SK-N-MC (cell line): ENCODE results near the gene MND1.

Experiments
- EZH2 ChIP-seq: fragments of 200-600 bp; sonication (generic); IDR thresholded peaks from one replicate; pipeline ENCODE4 v1.6.1; 2017; ENCODE audit warnings: antibody characterized with exemption
- POLR2AphosphoS5 ChIP-seq: IDR thresholded peaks from 2 replicates; pipeline ENCODE4 v1.6.1; 2012; ENCODE audit warnings: mild to moderate bottlenecking, low read depth, low read length, borderline replicate concordance

DNA sequence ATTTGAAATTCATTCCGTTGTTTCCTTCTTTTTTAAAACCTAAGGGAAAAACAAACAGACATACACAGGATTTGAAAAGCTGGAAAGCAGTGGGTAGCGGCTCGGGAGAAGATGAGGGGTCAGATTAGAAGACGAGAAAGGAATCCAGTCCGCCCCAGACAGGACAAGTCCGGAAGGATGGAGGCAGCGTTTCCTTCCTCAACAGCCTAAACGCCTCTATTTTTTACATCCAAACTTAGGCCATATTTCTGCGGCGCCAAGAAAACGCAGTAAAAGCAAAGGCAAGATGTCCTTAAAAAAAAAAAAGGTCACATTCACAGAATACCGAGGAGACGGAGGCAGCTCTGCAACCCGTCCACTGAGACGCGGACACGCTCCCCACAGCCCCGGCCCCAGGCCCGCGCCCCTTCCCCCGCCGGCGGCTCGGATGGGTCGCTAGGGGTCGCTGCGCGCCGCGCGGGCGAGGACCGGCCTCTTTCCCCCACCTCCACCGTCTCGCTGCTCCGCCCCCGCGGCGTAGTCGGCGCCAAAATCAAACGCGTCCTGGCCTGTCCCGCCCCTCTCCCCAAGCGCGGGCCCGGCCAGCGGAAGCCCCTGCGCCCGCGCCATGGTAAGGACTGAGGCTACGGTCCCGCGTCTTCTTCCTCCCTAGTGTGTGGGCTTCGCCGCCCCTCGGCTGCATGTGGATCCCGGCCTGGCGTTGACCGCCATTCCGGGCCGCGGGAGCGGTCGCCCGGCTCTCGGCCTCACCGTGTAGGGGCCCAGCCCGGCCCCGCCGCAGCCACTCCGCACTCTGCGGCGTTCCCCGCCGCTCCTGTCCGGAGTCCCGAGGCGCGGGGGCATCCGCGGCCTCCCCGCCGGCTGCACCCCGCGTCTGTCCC, at the start of gene MND1:
- TF ChIP-seq EZH2 (no peak), POLR2AphosphoS5 (peak; percentile 80)
